ENCODE measurements around the gene CP.

DNA sequence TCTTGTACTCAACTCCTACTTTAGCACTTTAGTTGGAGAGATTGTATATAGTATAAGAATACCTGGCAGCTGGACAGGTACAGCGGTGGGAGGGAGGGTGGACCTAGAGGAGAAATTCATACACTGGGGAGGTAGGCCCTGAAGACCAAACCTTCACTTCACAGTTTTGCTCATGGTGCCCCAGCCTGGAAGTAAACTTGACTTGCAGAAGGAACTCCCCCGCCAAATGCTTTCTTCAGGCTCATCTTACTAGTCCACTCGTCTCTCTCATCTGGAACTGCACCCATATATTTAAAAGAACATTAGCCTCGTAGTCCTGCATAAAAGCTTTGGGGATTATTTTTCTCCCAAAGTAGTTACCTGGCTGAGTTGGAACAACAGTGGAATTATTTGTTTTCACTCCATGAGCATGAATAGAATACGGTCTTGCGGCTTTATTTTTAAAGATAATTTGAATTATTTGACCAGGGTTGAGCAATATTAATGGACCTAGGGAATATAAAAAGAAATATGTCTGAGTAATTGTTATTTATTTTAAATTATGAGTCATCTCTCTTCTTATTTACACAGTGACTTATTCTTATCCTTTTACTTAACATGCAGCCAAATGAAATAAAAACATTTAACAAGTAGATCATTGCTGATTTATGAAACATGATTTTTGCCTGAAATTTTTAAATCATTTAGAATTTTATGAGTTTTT is 25.5 kb upstream of the CP start:
- TF ChIP-seq, protein P1, sequence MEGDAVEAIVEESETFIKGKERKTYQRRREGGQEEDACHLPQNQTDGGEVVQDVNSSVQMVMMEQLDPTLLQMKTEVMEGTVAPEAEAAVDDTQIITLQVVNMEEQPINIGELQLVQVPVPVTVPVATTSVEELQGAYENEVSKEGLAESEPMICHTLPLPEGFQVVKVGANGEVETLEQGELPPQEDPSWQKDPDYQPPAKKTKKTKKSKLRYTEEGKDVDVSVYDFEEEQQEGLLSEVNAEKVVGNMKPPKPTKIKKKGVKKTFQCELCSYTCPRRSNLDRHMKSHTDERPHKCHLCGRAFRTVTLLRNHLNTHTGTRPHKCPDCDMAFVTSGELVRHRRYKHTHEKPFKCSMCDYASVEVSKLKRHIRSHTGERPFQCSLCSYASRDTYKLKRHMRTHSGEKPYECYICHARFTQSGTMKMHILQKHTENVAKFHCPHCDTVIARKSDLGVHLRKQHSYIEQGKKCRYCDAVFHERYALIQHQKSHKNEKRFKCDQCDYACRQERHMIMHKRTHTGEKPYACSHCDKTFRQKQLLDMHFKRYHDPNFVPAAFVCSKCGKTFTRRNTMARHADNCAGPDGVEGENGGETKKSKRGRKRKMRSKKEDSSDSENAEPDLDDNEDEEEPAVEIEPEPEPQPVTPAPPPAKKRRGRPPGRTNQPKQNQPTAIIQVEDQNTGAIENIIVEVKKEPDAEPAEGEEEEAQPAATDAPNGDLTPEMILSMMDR (IDR thresholded peaks at IDR 0.05 in 2 of 3, conservative IDR thresholded peaks at IDR 0.05 in 1 of 3; ENCODE audit: borderline replicate concordance in 1 of 3, insufficient read depth in 1 of 3, low read depth in 2 of 3, low read length in 2 of 3) = no peak
- TF ChIP-seq POLR2AphosphoS5 (IDR thresholded peaks at IDR 0.05; ENCODE audit: low read depth, low read length) (no peak), ZNF274 (IDR thresholded peaks at IDR 0.05; ENCODE audit: low read depth, low read length) (no peak), TCF7L2 (IDR thresholded peaks at IDR 0.05; ENCODE audit: borderline replicate concordance, extremely low read depth, insufficient read depth, insufficient read length) (no peak), EZH2 (IDR thresholded peaks at IDR 0.05) (no peak), YY1 (IDR thresholded peaks at IDR 0.05; ENCODE audit: extremely low read depth, insufficient replicate concordance, low read depth, low read length) (no peak), JUND (IDR thresholded peaks at IDR 0.05) (no peak), POLR2A (IDR thresholded peaks at IDR 0.05; ENCODE audit: borderline replicate concordance, extremely low read depth, insufficient read depth, insufficient read length) (no peak), CEBPB (IDR thresholded peaks at IDR 0.05; ENCODE audit: low read depth) (peak; percentile 50; the same call in 1 of the 2 replicates), RAD21 (IDR thresholded peaks at IDR 0.05; ENCODE audit: low read depth) (no peak), SIN3A (IDR thresholded peaks at IDR 0.05; ENCODE audit: low read depth) (no peak)
- TF ChIP-seq, protein P2, sequence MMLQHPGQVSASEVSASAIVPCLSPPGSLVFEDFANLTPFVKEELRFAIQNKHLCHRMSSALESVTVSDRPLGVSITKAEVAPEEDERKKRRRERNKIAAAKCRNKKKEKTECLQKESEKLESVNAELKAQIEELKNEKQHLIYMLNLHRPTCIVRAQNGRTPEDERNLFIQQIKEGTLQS (IDR thresholded peaks at IDR 0.05) = no peak
- TF ChIP-seq, protein P3, sequence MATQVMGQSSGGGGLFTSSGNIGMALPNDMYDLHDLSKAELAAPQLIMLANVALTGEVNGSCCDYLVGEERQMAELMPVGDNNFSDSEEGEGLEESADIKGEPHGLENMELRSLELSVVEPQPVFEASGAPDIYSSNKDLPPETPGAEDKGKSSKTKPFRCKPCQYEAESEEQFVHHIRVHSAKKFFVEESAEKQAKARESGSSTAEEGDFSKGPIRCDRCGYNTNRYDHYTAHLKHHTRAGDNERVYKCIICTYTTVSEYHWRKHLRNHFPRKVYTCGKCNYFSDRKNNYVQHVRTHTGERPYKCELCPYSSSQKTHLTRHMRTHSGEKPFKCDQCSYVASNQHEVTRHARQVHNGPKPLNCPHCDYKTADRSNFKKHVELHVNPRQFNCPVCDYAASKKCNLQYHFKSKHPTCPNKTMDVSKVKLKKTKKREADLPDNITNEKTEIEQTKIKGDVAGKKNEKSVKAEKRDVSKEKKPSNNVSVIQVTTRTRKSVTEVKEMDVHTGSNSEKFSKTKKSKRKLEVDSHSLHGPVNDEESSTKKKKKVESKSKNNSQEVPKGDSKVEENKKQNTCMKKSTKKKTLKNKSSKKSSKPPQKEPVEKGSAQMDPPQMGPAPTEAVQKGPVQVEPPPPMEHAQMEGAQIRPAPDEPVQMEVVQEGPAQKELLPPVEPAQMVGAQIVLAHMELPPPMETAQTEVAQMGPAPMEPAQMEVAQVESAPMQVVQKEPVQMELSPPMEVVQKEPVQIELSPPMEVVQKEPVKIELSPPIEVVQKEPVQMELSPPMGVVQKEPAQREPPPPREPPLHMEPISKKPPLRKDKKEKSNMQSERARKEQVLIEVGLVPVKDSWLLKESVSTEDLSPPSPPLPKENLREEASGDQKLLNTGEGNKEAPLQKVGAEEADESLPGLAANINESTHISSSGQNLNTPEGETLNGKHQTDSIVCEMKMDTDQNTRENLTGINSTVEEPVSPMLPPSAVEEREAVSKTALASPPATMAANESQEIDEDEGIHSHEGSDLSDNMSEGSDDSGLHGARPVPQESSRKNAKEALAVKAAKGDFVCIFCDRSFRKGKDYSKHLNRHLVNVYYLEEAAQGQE (IDR thresholded peaks at IDR 0.05; ENCODE audit: low read depth) = no peak
- TF ChIP-seq, protein P4, sequence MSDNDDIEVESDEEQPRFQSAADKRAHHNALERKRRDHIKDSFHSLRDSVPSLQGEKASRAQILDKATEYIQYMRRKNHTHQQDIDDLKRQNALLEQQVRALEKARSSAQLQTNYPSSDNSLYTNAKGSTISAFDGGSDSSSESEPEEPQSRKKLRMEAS (IDR thresholded peaks at IDR 0.05) = no peak
